Spleen (tissue), 11 donors: ENCODE results near the gene IMMP1L. TPM values are rescaled to one million over a fixed set of nuclear protein-coding genes. Genes with fewer than 3 reads are reported as not detected.

Experiments
- DNase-seq: peaks from one replicate; pipeline ENCODE4 v3.0.0-alpha.2; 2020
- H3K27ac ChIP-seq, 8 donors: fragments of 200-600 bp; sonication (generic) in 7 of 8; 1 replicate in 4 of 8; 2 replicates in 4 of 8; pipeline versions ENCODE4 v1.5.0 to v1.8.0; 2016 to 2021; ENCODE audit warnings: inconsistent platforms in 4 of 8, mild to moderate bottlenecking in 4 of 8, moderate library complexity in 1 of 8
- H3K27me3 ChIP-seq, 7 donors: fragments of 200-600 bp; sonication (generic) in 6 of 7; replicated peaks in 1 of 7; 1 replicate in 4 of 7; 2 replicates in 3 of 7; pipeline versions ENCODE4 v1.5.0 to v1.8.0; 2016 to 2021; ENCODE audit warnings: inconsistent platforms in 3 of 7, mild to moderate bottlenecking in 1 of 7
- H3K36me3 ChIP-seq, 6 donors: fragments of 200-600 bp; sonication (generic) in 5 of 6; 1 replicate in 4 of 6; 2 replicates in 2 of 6; pipeline versions ENCODE4 v1.5.0 to v1.8.0; 2016 to 2021; ENCODE audit warnings: inconsistent platforms in 2 of 6
- H3K4me1 ChIP-seq, 6 donors: fragments of 200-600 bp; sonication (generic) in 5 of 6; 1 replicate in 3 of 6; 2 replicates in 3 of 6; pipeline versions ENCODE4 v1.5.0 to v1.8.0; 2016 to 2021; ENCODE audit warnings: inconsistent platforms in 3 of 6
- H3K4me3 ChIP-seq, 8 donors: fragments of 200-600 bp; sonication (generic) in 7 of 8; 1 replicate in 4 of 8; 2 replicates in 4 of 8; pipeline versions ENCODE4 v1.5.0 to v1.8.0; 2016 to 2021; ENCODE audit warnings: inconsistent platforms in 4 of 8, mild to moderate bottlenecking in 4 of 8, moderate library complexity in 2 of 8
- H3K9me3 ChIP-seq, 8 donors: fragments of 200-600 bp; sonication (generic) in 7 of 8; 1 replicate in 4 of 8; 2 replicates in 4 of 8; pipeline versions ENCODE4 v1.5.0 to v1.8.0; 2016 to 2021; ENCODE audit warnings: inconsistent platforms in 4 of 8
- POLR2A ChIP-seq, 3 donors: fragments of 450-650 bp; IDR thresholded peaks; one replicate each; pipeline ENCODE4 v1.5.1; 2017; ENCODE audit warnings: antibody characterized with exemption in 3 of 3, mild to moderate bottlenecking in 1 of 3
- POLR2AphosphoS5 ChIP-seq, 3 donors: sonication (generic); formaldehyde crosslinking; IDR thresholded peaks; one replicate each; pipeline ENCODE4 v1.5.1; 2017; ENCODE audit warnings: antibody characterized with exemption in 3 of 3
- WGBS, 5 donors: extraction: QIAGEN DNeasy Blood & Tissue Kit in 3 of 5; methylation state at CpG; one replicate each; pipeline versions ENCODE4 v1.1.5 to v1.1.7; 2013 to 2018; 5-methylcytosine and 5-hydroxymethylcytosine counted together
- intact Hi-C: fragments of 100-400 bp; cut with DNase I; formaldehyde crosslinking; loops from one replicate; pipeline ENCODE4 v1.15.0; 2023; ENCODE audit warnings: low total_unique reads
- polyA plus RNA-seq, 3 donors: library from polyadenylated mRNA; stranded (reverse); fragments of 200-250 nt; gene quantifications; one replicate each; pipeline ENCODE4 v1.2.1, GENCODE V29; 2013
- total RNA-seq, 7 donors: library from RNA; depleted of rRNA in 3 of 7; stranded (reverse); fragments of >200 nt in 3 of 7; fragmentation: NEBNext Ultra II Directional in 4 of 7; extraction: Animal tissue kit (Norgen Biotek cat#: 25700) in 4 of 7; gene quantifications; one replicate each; pipeline versions ENCODE4 v1.1.0 to v1.2.1, GENCODE V29; 2016 to 2021
- TF ChIP-seq, protein P1 (sequence below), 11 experiments: fragments of 200-600 bp in 7 of 11; fragments of 450-650 bp in 4 of 11; sonication (generic) in 4 of 11; IDR thresholded peaks in 8 of 11; conservative IDR thresholded peaks in 3 of 11; 1 replicate in 7 of 11; 2 replicates in 4 of 11; pipeline versions ENCODE4 v1.4.0 to v1.8.0; 2016 to 2021; ENCODE audit warnings: antibody characterized with exemption in 11 of 11, inconsistent platforms in 4 of 11, mild to moderate bottlenecking in 1 of 11
- donor health status: healthy with polysubstance abuse.
- donor health status: DM: no; HTN: no; CAD: no; lungs with moderate emphysema.
- donor health status: DM: no; HTN: no; CAD: no.
- donor health status: Bipolar disorder and iron deficiency.
- donor health status: healthy.
- donor health status: DM: no; HTN: no; CAD: no.
- donor health status: DM: yes; HTN: yes; CAD: no.

The IMMP1L gene
- total and polyA plus RNA-seq, 10 donors = 13.5 to 33.1 (median 20.1) TPM

DNA sequence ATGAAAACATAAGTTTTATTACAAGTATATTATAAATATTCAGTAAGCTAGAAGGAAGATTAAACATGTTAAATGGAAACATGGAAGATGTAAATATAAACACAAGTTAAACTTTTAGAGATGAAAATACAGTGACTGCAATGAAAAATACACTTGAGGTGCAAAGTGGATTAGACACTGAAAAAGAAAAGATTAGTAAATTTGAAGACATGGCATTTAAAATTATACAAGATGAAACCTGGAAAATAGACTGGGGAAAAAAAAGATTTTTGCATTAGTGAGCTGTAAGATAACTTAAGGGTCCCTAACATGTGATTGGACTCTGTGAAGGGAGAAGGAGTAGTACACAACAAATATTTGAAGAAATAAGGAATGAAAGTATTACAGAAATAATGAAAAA is 33.4 kb upstream of the IMMP1L start:
- H3K9me3 ChIP-seq = peaks cover 0 to 3% (median 0%) of the 10 kb centered on the region in 8 donors
- H3K36me3 ChIP-seq = peaks cover 0 to 55% (median 23%) of the 10 kb centered on the region in 6 donors
- H3K4me1 ChIP-seq = no peaks in the 10 kb centered on the region
- no peak overlapping the region for H3K27ac ChIP-seq
- DNase-seq = no peak
- no peak overlapping the region for H3K4me3 ChIP-seq
- no peak for TF ChIP-seq POLR2AphosphoS5 (IDR thresholded peaks at IDR 0.05)
- TF ChIP-seq, protein P1, sequence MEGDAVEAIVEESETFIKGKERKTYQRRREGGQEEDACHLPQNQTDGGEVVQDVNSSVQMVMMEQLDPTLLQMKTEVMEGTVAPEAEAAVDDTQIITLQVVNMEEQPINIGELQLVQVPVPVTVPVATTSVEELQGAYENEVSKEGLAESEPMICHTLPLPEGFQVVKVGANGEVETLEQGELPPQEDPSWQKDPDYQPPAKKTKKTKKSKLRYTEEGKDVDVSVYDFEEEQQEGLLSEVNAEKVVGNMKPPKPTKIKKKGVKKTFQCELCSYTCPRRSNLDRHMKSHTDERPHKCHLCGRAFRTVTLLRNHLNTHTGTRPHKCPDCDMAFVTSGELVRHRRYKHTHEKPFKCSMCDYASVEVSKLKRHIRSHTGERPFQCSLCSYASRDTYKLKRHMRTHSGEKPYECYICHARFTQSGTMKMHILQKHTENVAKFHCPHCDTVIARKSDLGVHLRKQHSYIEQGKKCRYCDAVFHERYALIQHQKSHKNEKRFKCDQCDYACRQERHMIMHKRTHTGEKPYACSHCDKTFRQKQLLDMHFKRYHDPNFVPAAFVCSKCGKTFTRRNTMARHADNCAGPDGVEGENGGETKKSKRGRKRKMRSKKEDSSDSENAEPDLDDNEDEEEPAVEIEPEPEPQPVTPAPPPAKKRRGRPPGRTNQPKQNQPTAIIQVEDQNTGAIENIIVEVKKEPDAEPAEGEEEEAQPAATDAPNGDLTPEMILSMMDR (IDR thresholded peaks at IDR 0.05 in 8 of 11, conservative IDR thresholded peaks at IDR 0.05 in 3 of 11) = no peak
- no peak for TF ChIP-seq POLR2A (IDR thresholded peaks at IDR 0.05)
- H3K27me3 ChIP-seq = no peaks in the 10 kb centered on the region
- intact Hi-C loops = no loop called here

DNA sequence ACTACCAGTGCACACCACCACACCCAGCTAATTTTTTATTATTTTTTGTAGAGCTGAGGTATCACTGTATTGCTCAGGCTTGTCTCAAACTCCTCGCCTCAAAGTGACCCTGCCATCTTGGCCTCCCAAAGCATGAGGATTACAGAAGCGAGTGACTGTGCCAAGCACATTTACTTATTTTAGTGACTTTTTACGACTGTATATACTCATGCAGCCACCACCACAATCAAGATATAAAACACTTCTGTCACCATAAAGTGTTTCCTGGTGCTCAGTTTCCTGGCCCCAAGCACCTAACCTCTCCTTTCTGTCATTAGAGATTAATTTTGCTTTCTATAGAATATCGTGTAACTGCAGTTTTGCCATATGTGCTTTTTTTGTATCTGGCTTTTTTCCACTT is 26.1 kb upstream of the IMMP1L start:
- WGBS, 5 donors = 78 to 83% (median 79%) methylated on average over 4 of the region's 4 CpGs
- no peak overlapping the region for H3K27ac ChIP-seq
- H3K9me3 ChIP-seq = no peaks in the 10 kb centered on the region
- H3K36me3 ChIP-seq = peaks cover 0 to 34% (median 4%) of the 10 kb centered on the region in 6 donors
- no peak overlapping the region for H3K4me3 ChIP-seq
- no peak for DNase-seq
- no peaks in the 10 kb centered on the region for H3K4me1 ChIP-seq
- TF ChIP-seq, protein P1 (IDR thresholded peaks at IDR 0.05 in 8 of 11, conservative IDR thresholded peaks at IDR 0.05 in 3 of 11) = no peak
- TF ChIP-seq POLR2AphosphoS5 (IDR thresholded peaks at IDR 0.05) (no peak), POLR2A (IDR thresholded peaks at IDR 0.05) (no peak)
- H3K27me3 ChIP-seq = no peaks in the 10 kb centered on the region
- intact Hi-C loops = no loop called here

- Histone ChIP-seq H3K9me3 (no peaks in the 10 kb centered on the region), H3K27me3 (no peaks in the 10 kb centered on the region), H3K36me3 (peaks cover 0 to 14% (median 1%) of the 10 kb centered on the region in 6 donors), H3K4me3 (no peak overlapping the region), H3K4me1 (no peaks in the 10 kb centered on the region), H3K27ac (no peak overlapping the region)
- TF ChIP-seq POLR2AphosphoS5 (IDR thresholded peaks at IDR 0.05) (no peak), POLR2A (IDR thresholded peaks at IDR 0.05) (no peak)
- TF ChIP-seq, protein P1 (IDR thresholded peaks at IDR 0.05 in 8 of 11, conservative IDR thresholded peaks at IDR 0.05 in 3 of 11) = no peak
- WGBS, 5 donors = 91 to 100% (median 95%) methylated on average over 1 of the region's 1 CpG
- intact Hi-C loops = no loop called here
- DNase-seq = no peak
These were observed 21.9 kb upstream of the IMMP1L start for GRCh38 chr11:31531293-31531692.

DNA sequence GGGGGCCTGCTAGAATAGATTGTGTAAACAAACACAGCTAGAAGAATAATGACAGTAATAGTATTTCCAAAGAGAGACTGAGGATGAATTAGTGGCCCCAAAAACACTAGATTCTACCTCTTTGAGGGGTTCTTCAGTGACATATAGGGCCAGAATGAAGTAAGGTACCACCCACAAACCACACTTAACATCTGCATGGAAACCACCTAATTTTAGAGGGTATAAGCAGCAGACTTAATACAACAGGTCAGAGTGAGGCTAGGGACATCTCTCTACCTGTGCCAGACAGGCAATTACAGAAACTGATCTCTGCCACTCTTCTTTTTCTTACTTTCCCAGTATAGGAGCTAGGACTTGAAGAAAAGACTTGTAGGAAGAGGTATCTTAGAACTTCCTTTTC is 20.3 kb upstream of the IMMP1L start:
- no peak for TF ChIP-seq POLR2AphosphoS5 (IDR thresholded peaks at IDR 0.05)
- TF ChIP-seq POLR2A (IDR thresholded peaks at IDR 0.05) = no peak
- TF ChIP-seq, protein P1 (IDR thresholded peaks at IDR 0.05 in 8 of 11, conservative IDR thresholded peaks at IDR 0.05 in 3 of 11) = no peak
- H3K36me3 ChIP-seq = peaks cover 0 to 9% (median 0%) of the 10 kb centered on the region in 6 donors
- no peak overlapping the region for H3K27ac ChIP-seq
- no peaks in the 10 kb centered on the region for H3K27me3 ChIP-seq
- no peak overlapping the region for H3K4me3 ChIP-seq
- DNase-seq = no peak
- no peaks in the 10 kb centered on the region for H3K9me3 ChIP-seq
- no peaks in the 10 kb centered on the region for H3K4me1 ChIP-seq
- intact Hi-C loops = no loop called here
